Astrocyte (in vitro differentiated cells and primary cell): ENCODE data around the gene PTPRN2. TPM values are rescaled to one million over a fixed set of nuclear protein-coding genes. Genes with fewer than 3 reads are reported as not detected.

Experiments
- DNase-seq: peaks from one replicate; pipeline ENCODE4 v3.0.0-alpha.2; 2010; ENCODE audit warnings: low read depth
- FAIRE-seq: peaks from 2 replicates; lab custom pipeline; 2011; peaks lifted over from hg19 to GRCh38; lab: Jason Lieb, UNC
- H2AFZ ChIP-seq: 2 replicates; pipeline ENCODE4 v1.6.0; 2012; ENCODE audit warnings: low read depth, low read length, inconsistent platforms
- H3K27ac ChIP-seq: 2 replicates; pipeline ENCODE4 v1.5.1; 2011; ENCODE audit warnings: low read depth, low read length, inconsistent platforms
- H3K27me3 ChIP-seq: 2 replicates; pipeline ENCODE4 v1.6.0; 2011; ENCODE audit warnings: low read length, inconsistent platforms; ENCODE audit not compliant: insufficient read depth
- H3K36me3 ChIP-seq: 2 replicates; pipeline ENCODE4 v1.5.1; 2011; ENCODE audit warnings: low read length, inconsistent platforms; ENCODE audit not compliant: insufficient read depth
- H3K4me1 ChIP-seq: 2 replicates; pipeline ENCODE4 v1.5.1; 2011; ENCODE audit warnings: low read length, inconsistent platforms; ENCODE audit not compliant: insufficient read depth
- H3K4me2 ChIP-seq: 2 replicates; pipeline ENCODE4 v1.6.0; 2012; ENCODE audit warnings: low read length, inconsistent platforms
- H3K4me3 ChIP-seq: 2 replicates; pipeline ENCODE4 v1.5.1; 2011; ENCODE audit warnings: low read depth, mild to moderate bottlenecking, low read length, inconsistent platforms; ENCODE audit not compliant: insufficient read depth
- H3K79me2 ChIP-seq: 2 replicates; pipeline ENCODE4 v1.6.0; 2012; ENCODE audit warnings: mild to moderate bottlenecking, low read length, inconsistent platforms; ENCODE audit not compliant: insufficient read depth
- H3K9ac ChIP-seq: 2 replicates; pipeline ENCODE4 v1.6.0; 2012; ENCODE audit warnings: mild to moderate bottlenecking, low read length, inconsistent platforms
- H3K9me3 ChIP-seq: 2 replicates; pipeline ENCODE4 v1.5.1; 2012; ENCODE audit warnings: low read depth, mild to moderate bottlenecking, low read length, inconsistent platforms; ENCODE audit not compliant: insufficient read depth
- H4K20me1 ChIP-seq: 2 replicates; pipeline ENCODE4 v1.6.0; 2012; ENCODE audit warnings: low read length, inconsistent platforms; ENCODE audit not compliant: insufficient read depth
- H3K27ac Mint-ChIP-seq: one replicate; pipeline ENCODE4 v1.8.0; 2021; ENCODE audit warnings: mild to moderate bottlenecking, mixed read lengths; ENCODE audit not compliant: unreplicated experiment
- H3K27me3 Mint-ChIP-seq: one replicate; pipeline ENCODE4 v1.8.0; 2021; ENCODE audit warnings: low read depth, mixed read lengths; ENCODE audit not compliant: unreplicated experiment
- H3K36me3 Mint-ChIP-seq: one replicate; pipeline ENCODE4 v1.8.0; 2021; ENCODE audit warnings: low read depth, mixed read lengths; ENCODE audit not compliant: unreplicated experiment
- H3K4me1 Mint-ChIP-seq: one replicate; pipeline ENCODE4 v1.8.0; 2021; ENCODE audit warnings: low read depth, mixed read lengths; ENCODE audit not compliant: unreplicated experiment
- H3K4me3 Mint-ChIP-seq: one replicate; pipeline ENCODE4 v1.8.0; 2021; ENCODE audit warnings: mild to moderate bottlenecking, moderate library complexity, mixed read lengths; ENCODE audit not compliant: unreplicated experiment
- H3K9me3 Mint-ChIP-seq: one replicate; pipeline ENCODE4 v1.8.0; 2021; ENCODE audit warnings: mild to moderate bottlenecking, mixed read lengths; ENCODE audit not compliant: unreplicated experiment
- EZH2 ChIP-seq: IDR thresholded peaks from 2 replicates; pipeline ENCODE4 v1.6.1; 2012; ENCODE audit warnings: mild to moderate bottlenecking, low read length, inconsistent platforms; ENCODE audit not compliant: insufficient read depth
- total RNA-seq: library from RNA; stranded (reverse); gene quantifications from 2 replicates; pipeline ENCODE4 v1.2.1, GENCODE V29; 2021
- TF ChIP-seq, protein P1 (sequence below): IDR thresholded peaks from 2 replicates; pipeline ENCODE4 v1.5.1; 2011; ENCODE audit warnings: low read depth, mild to moderate bottlenecking, inconsistent platforms, low read length, moderate library complexity; ENCODE audit not compliant: insufficient read depth

PTPRN2 gene
- total RNA-seq, 1 donor from 2014 or later: 0.09 TPM

- Histone ChIP-seq H4K20me1 (no peaks in the 10 kb centered on the region), H3K27me3 (no peaks in the 10 kb centered on the region), H3K9me3 (peaks cover 5% of the 10 kb centered on the region), H3K27ac (no peak overlapping the region), H3K36me3 (no peaks in the 10 kb centered on the region), H3K79me2 (no peaks in the 10 kb centered on the region), H3K4me2 (peak overlapping the region; percentile 19), H2AFZ (no peak overlapping the region), H3K9ac (no peak overlapping the region), H3K4me1 (no peaks in the 10 kb centered on the region), H3K4me3 (no peak overlapping the region)
- FAIRE-seq (no peak), DNase-seq (no peak)
- no peak for TF ChIP-seq EZH2
- TF ChIP-seq, protein P1, sequence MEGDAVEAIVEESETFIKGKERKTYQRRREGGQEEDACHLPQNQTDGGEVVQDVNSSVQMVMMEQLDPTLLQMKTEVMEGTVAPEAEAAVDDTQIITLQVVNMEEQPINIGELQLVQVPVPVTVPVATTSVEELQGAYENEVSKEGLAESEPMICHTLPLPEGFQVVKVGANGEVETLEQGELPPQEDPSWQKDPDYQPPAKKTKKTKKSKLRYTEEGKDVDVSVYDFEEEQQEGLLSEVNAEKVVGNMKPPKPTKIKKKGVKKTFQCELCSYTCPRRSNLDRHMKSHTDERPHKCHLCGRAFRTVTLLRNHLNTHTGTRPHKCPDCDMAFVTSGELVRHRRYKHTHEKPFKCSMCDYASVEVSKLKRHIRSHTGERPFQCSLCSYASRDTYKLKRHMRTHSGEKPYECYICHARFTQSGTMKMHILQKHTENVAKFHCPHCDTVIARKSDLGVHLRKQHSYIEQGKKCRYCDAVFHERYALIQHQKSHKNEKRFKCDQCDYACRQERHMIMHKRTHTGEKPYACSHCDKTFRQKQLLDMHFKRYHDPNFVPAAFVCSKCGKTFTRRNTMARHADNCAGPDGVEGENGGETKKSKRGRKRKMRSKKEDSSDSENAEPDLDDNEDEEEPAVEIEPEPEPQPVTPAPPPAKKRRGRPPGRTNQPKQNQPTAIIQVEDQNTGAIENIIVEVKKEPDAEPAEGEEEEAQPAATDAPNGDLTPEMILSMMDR: peak; percentile 9
- no peaks in the 10 kb centered on the region for H3K27me3 Mint-ChIP-seq
- H3K4me3 Mint-ChIP-seq: no peak overlapping the region
- no peaks in the 10 kb centered on the region for H3K36me3 Mint-ChIP-seq
- no peak overlapping the region for H3K27ac Mint-ChIP-seq
- no peaks in the 10 kb centered on the region for H3K4me1 Mint-ChIP-seq
- peaks cover 36% of the 10 kb centered on the region for H3K9me3 Mint-ChIP-seq
These were observed 712.1 kb downstream of the PTPRN2 start for GRCh38 chr7:157875230-157876179.

GRCh38 chr7:157874870-157875229 is 712.8 kb downstream of the PTPRN2 start:
- no peaks in the 10 kb centered on the region for H4K20me1 ChIP-seq
- no peaks in the 10 kb centered on the region for H3K27me3 ChIP-seq
- no peak for TF ChIP-seq EZH2
- TF ChIP-seq, protein P1: no peak
- H3K36me3 ChIP-seq: no peaks in the 10 kb centered on the region
- FAIRE-seq: no peak
- H3K36me3 Mint-ChIP-seq: no peaks in the 10 kb centered on the region
- no peak overlapping the region for H3K9ac ChIP-seq
- DNase-seq: no peak
- H3K4me1 Mint-ChIP-seq: no peaks in the 10 kb centered on the region
- H3K27ac ChIP-seq: no peak overlapping the region
- H3K4me2 ChIP-seq: peak overlapping the region; percentile 19
- H3K27ac Mint-ChIP-seq: no peak overlapping the region
- no peaks in the 10 kb centered on the region for H3K79me2 ChIP-seq
- no peak overlapping the region for H3K4me3 Mint-ChIP-seq
- H3K4me3 ChIP-seq: no peak overlapping the region
- peaks cover 41% of the 10 kb centered on the region for H3K9me3 Mint-ChIP-seq
- H3K27me3 Mint-ChIP-seq: no peaks in the 10 kb centered on the region
- no peak overlapping the region for H2AFZ ChIP-seq
- peaks cover 5% of the 10 kb centered on the region for H3K9me3 ChIP-seq
- no peaks in the 10 kb centered on the region for H3K4me1 ChIP-seq

- Histone ChIP-seq H3K4me1 (no peaks in the 10 kb centered on the region), H3K27ac (no peak overlapping the region), H3K27me3 (no peaks in the 10 kb centered on the region), H3K79me2 (no peaks in the 10 kb centered on the region), H4K20me1 (no peaks in the 10 kb centered on the region), H3K9me3 (peaks cover 2% of the 10 kb centered on the region), H3K4me2 (no peak overlapping the region), H2AFZ (no peak overlapping the region), H3K36me3 (no peaks in the 10 kb centered on the region), H3K4me3 (no peak overlapping the region), H3K9ac (no peak overlapping the region)
- TF ChIP-seq, protein P1: no peak
- TF ChIP-seq EZH2: no peak
- Mint-ChIP-seq H3K27ac (no peak overlapping the region), H3K4me1 (no peaks in the 10 kb centered on the region), H3K4me3 (no peak overlapping the region), H3K27me3 (no peaks in the 10 kb centered on the region), H3K36me3 (no peaks in the 10 kb centered on the region), H3K9me3 (peaks cover 38% of the 10 kb centered on the region)
- FAIRE-seq (no peak), DNase-seq (no peak)
These were observed 713.3 kb downstream of the PTPRN2 start for GRCh38 chr7:157874208-157874816.
